HG03097 (cell line): ENCODE measurements around the gene EFCAB11.
"Not testable (repeated sequence)": the region's sequence is repeated elsewhere in the genome, so short reads cannot be mapped to it uniquely, and the experiment has no call there.

ENCODE experiments used
- ATAC-seq: cut with Tn5 transposase; IDR thresholded peaks from one replicate; pipeline ENCODE4 v1.9.1; 2021; ENCODE audit not compliant: unreplicated experiment, low FRiP score

Gene EFCAB11

GRCh38 chr14:89874091-89874490 is 80.4 kb downstream of the EFCAB11 start:
- ATAC-seq = not testable (repeated sequence)

- no peak for ATAC-seq
Measured at GRCh38 chr14:89870316-89870715, 84.2 kb downstream of the EFCAB11 start.

DNA sequence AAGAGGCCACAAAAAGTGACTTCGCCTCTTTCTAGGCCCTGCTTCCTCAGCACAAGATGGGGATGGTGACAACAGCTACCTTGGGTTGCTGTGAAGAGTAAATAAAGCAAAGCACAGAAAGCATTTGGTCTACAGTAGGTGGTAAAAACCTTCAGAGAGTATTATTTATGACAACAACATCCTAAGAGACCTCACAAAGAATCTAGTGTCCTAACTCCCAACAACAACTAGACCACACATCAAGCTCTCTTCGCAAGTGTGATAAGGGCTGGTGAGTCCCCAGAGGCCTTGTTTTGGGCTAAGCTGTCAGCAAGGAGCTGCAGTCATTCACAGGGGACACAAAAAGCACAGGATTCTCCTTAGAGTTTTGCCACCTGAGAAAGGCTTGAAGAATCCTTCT is 84.9 kb downstream of the EFCAB11 start:
- no peak for ATAC-seq

- ATAC-seq = no peak
Measured at GRCh38 chr14:89866458-89866857, 88.1 kb downstream of the EFCAB11 start.

DNA sequence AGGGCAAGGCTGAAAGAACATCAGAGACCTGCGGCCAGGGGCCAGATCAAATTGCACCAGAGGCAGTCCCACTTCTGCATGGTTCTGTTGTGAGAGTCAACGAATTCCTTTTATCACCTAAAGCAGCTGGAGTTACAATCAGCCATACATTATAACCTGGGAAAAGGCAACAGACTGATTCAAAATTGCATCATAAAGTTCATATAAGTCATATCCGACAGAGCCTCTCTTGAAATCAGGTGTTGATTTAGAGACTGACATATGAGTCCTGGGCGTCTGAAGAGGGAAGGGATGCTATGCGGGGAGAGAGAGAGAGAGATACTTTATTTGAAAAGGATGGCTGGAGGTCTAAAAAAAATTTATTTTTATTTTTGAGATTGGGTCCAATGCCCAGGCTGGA is 89.4 kb downstream of the EFCAB11 start:
- no peak for ATAC-seq

DNA sequence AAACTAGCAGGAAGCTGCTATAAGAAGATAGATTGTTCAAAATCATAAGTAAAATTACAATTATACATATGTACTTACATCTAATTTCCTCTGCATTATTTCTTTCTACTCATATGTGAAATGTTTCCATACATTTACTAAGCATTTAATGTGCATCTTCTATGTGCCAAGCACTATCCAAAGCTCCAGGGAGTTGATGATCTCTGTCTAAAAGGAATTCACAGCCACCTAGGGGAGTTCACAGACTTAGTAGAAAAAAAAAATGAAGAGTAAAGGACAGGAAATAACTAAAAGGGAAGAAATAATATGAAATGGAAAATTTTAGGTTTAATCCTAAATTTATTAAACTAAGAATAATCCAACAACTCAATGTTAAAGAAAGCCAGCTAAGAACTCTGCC is 91.7 kb downstream of the EFCAB11 start:
- ATAC-seq = no peak

- no peak for ATAC-seq
Measured at GRCh38 chr14:89861630-89862029, 92.9 kb downstream of the EFCAB11 start.

DNA sequence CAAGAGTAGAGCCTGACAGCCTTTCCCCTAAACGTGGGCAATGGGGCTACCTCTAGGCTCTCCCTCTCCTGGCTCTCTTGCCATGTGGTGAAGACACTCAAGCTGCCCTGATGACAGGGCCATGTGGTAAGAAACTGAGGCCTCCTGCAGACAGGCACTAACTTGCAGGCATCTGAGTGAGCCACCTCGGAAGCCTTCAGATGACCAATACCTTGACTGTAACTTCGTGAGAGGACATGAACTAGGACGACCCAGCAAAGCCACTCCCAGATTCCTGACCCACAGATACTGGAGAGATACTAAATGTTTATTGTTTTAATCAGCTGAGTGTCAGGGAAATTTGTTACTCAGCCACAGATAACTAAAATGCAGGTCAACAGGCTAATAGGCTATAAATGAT is 96.4 kb downstream of the EFCAB11 start:
- ATAC-seq = no peak

DNA sequence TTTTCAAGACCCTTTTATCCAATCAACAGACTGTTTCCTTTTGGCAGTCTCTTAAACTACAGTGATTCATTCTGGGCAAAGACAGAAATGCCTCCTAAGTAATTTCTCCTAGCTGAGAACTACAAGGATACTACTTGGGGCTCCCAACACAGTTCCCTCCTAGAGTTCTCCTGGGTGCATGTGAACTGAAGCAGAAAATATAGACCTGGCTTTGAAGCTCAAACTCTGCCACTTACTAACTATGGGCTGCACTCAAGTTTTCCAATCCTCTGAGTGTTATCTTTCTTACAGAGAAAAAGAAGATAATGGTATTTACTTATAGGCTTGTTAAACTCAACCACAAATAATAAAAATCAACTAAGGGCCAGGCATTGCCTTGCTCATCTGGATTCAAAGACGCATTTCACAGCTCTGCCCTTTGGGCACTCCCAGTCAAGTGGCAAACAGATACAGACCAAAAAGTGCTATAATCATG is 97.6 kb downstream of the EFCAB11 start:
- ATAC-seq = no peak

GRCh38 chr14:89855961-89856656 is 98.4 kb downstream of the EFCAB11 start:
- ATAC-seq = no peak

DNA sequence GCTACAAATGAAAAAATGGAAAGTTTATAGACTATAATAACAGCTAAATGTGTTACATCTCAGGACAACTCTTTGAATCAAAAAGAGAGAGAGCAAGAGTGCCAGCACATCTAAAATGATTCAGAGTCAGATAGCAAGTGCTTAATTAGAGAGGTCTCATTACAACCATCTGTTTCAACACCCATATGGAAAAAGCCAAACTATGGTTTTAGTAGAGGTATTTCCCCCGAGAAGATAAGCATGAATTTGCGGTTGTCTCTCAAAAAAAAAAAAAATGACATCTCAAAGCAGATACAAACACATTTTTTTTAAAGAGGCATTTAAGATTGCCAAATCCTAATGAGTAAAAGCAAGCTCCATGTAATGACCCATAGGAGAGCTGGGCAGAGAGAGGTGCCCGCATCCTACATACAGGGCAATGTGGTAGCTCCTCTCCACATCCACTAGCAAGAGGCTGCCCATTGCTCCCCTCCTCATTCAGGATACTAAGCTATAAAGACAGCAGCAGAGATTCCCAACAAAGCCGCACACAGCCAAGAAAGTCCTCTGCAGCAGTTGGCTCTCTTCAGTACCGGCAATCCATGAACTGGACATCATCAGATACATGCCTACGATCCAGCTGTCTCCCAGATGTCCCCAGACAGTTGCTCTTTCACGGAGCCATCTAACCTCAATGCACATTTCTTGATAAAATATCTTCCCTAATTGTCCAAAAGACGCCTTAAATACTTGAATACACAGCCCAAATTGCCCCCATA is 100.4 kb downstream of the EFCAB11 start:
- ATAC-seq = no peak

DNA sequence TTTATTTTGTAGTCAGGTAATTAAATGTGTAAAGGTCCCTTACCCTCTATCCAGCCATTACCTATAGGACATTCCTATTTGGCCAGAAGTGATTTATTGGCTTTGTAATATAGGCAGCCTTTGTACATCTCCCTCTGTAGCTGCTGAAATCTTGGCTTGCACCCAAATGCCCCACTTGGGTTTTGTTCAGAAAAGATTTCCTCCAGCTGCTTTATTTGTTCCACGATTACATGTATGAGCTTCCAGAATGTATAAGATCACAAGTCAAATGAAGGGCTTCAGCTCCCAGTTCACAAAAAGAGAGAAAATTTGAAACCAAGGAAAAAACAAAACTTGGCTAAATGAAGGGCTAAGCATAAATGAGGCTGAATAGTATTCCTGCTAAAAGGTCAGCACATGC is 103.4 kb downstream of the EFCAB11 start:
- ATAC-seq = no peak

DNA sequence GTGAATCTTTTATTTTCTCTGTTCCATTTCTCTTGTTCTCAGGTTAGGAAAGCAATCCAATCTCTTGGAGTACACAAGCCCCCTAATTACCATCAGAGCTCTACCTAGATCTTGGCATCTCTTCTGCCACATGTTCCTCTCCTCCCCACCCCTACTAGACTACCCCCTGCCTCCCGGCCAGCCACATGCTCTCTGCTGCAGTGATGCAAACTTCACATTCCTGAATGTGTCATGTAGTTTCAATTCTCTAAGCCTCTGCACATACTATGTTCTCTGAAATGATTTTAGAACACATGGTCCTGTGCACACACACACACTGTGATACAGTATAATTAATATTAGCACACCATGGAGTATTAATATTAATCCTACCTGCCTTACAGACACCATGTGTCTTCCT is 104.6 kb downstream of the EFCAB11 start:
- no peak for ATAC-seq

DNA sequence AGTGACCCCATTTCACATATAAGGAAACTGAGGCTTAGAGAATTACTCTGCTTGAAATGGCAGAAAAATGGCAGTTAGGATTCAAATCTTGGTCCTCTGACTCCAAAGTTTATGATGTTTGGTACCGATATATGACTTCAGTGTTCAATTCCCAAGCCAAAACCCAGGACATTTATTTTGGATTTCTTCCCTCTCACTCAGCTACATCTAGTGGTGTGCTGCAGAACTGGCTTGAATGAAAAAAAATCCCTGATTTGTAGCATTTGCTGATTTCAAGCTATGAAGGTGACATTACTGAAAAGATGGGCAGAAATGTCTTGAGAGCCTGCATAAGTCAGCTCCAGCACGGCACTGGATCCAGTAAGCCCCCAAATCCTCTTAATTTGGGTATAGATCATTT is 106.4 kb downstream of the EFCAB11 start:
- ATAC-seq = no peak

- ATAC-seq = no peak
Measured at GRCh38 chr14:89845346-89845745, 109.2 kb downstream of the EFCAB11 start.

DNA sequence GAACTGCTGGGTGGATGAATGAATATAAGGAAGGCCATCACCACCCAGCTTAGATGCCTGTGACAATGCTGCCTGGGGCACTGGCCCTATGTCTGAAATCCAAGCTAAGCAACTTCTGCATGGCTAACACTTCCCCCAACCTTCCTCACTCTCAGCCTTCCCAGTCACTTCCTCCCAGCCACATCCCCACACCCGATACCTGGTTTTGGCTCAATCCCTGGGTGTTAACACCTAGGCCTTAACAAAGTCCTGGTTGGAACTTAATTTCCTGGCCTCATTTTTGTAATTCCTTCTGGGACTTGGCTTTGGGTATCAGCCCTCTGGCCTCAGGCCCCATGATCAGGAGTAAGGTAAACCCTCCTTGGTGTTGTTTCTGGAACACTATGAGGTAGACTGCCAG is 110.0 kb downstream of the EFCAB11 start:
- ATAC-seq = no peak

DNA sequence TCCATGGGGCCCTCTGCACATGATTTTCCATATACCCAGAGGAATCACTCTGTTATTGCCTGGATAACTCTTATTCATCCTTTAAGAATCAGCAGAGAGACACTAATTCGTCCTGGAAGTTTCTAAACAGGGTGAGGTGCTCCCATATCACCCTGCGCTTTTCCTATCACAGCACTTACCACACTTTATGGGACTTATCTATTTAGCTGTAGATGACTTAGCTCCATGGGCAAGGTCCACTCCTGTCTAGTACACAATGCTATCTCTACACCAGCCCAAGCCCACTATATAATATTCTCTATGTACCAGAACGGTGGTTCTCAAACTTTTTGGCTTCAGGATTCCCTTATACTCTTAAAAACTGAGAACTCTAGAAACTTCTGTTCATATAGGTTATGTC is 111.7 kb downstream of the EFCAB11 start:
- ATAC-seq = no peak

DNA sequence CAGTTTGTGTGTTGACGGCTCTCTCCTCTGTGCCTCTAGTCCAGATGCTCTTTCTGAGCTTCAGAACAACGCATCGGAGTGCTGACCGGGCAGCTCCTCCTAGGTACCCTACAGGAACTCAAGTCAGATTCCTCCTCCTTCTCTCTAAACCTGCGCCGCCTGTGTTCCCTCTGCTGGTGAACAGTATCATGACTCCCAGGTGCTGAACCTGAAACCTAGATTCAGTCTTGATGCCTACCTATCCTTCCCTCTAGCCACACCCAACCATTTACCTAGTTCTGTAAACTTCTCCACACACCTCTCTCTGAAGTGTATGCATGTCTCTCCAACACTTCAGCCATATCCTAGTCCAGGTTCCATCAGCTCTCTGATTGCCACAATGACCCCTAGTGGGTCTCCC is 112.7 kb downstream of the EFCAB11 start:
- ATAC-seq = no peak

DNA sequence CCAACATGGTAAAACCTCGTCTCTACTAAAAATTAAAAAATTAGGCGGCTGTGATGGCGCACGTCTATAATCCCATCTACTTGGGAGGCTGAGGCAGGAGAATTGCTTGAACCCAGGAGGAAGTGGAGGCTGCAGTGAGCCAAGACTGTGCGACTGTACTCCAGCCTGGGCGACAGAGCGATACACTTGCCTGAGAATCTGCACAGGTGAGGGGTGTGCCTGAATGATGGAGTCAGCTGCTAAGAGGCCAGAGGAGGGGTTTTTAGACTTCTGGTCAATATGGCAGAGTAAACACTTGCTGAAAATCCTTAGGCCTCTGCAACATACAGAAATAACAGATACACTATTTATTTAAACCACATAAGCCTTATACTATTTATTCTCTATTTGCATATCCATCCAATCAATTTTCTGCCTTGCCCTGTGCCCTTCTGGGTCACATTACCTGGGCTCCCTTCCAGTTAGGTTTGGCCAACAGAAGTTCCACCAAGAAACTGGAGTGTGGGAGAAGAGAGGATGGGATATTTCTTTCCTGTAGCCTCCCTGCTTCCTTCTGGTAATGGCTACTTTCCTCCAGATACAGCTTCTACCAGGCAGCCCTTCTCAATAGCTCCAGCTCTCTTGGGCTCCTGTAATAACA is 117.6 kb downstream of the EFCAB11 start:
- no peak for ATAC-seq

DNA sequence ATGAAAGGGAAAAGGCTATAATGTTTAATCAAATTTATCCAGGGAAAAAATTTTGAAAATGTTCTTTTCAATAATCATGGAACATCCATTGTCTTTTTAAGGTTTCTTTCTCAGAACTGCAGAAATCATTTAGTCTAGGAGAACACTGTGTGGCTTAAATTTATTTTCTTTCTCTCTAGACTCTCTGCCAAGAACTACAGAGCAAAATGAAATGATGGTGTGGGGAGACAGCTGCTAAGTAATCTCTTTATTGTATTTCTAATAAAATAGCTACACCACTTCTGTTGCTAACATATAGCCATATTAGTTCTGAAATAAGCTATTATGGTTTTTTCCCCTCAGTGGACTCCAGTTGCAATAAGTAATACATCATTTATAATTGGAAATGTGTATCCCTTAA is 120.9 kb downstream of the EFCAB11 start:
- ATAC-seq = no peak

GRCh38 chr14:89833120-89833532 is 121.4 kb downstream of the EFCAB11 start:
- no peak for ATAC-seq
